Neural cell (in vitro differentiated cells): Measurements from ENCODE around the gene BLOC1S3. TPM values are rescaled to one million over a fixed set of nuclear protein-coding genes. Genes with fewer than 3 reads are reported as not detected.

Source experiments
- H2AFZ ChIP-seq: fragments of 200-600, 300-800 bp; sonication (generic), shearing (Covaris generic); 2 replicates; pipeline ENCODE4 v1.6.0; 2014; ENCODE audit warnings: low read depth, mild to moderate bottlenecking, antibody characterized with exemption, low read length, moderate library complexity
- H3F3A ChIP-seq: fragments of 200-600 bp; shearing (Covaris generic); 2 replicates; pipeline ENCODE4 v1.6.1; 2016; ENCODE audit warnings: mild to moderate bottlenecking, moderate library complexity, mixed read lengths, antibody characterized with exemption, low read length; ENCODE audit not compliant: insufficient read depth, poor library complexity, severe bottlenecking
- H3K27ac ChIP-seq: fragments of 200-600, 300-800 bp; sonication (generic), shearing (Covaris generic); 2 replicates; pipeline ENCODE4 v1.5.1; 2014; ENCODE audit warnings: mild to moderate bottlenecking, low read length, moderate library complexity
- H3K27me3 ChIP-seq: fragments of 300-800, 200-600 bp; sonication (generic), shearing (Covaris generic); 2 replicates; pipeline ENCODE4 v1.6.0; 2014; ENCODE audit warnings: mild to moderate bottlenecking, low read depth, low read length, moderate library complexity; ENCODE audit not compliant: insufficient read depth
- H3K36me3 ChIP-seq: fragments of 300-800, 200-600 bp; sonication (generic), shearing (Covaris generic); 2 replicates; pipeline ENCODE4 v1.5.1; 2014; ENCODE audit warnings: mild to moderate bottlenecking, antibody characterized with exemption, low read length, moderate library complexity; ENCODE audit not compliant: insufficient read depth
- H3K4me2 ChIP-seq: fragments of 300-800, 200-600 bp; sonication (generic), shearing (Covaris generic); 2 replicates; pipeline ENCODE4 v1.6.0; 2014; ENCODE audit warnings: mild to moderate bottlenecking, low read length
- H3K4me3 ChIP-seq: fragments of 300-800, 200-600 bp; sonication (generic), shearing (Covaris generic); 2 replicates; pipeline ENCODE4 v1.5.1; 2014; ENCODE audit warnings: mild to moderate bottlenecking, low read length, moderate library complexity
- H3K79me2 ChIP-seq: fragments of 200-600 bp; shearing (Covaris generic); replicated peaks from 2 replicates; pipeline ENCODE4 v1.6.0; 2014; ENCODE audit warnings: mild to moderate bottlenecking, low read length, moderate library complexity; ENCODE audit not compliant: insufficient read depth
- H3K9ac ChIP-seq: fragments of 300-800, 200-600 bp; sonication (generic), shearing (Covaris generic); 2 replicates; pipeline ENCODE4 v1.6.1; 2016; ENCODE audit warnings: mild to moderate bottlenecking, low read length, mixed read lengths
- H3K9me2 ChIP-seq: fragments of 200-600 bp; shearing (Covaris generic); 2 replicates; pipeline ENCODE4 v1.6.1; 2016; ENCODE audit warnings: mild to moderate bottlenecking, low read length, mixed read lengths; ENCODE audit not compliant: insufficient read depth
- H3K9me3 ChIP-seq: fragments of 200-600, 300-800 bp; sonication (generic), shearing (Covaris generic); 2 replicates; pipeline ENCODE4 v1.6.1; 2016; ENCODE audit warnings: mild to moderate bottlenecking, mixed run types, low read length, moderate library complexity, mixed read lengths
- H4K20me1 ChIP-seq: fragments of 200-600 bp; shearing (Covaris generic); 2 replicates; pipeline ENCODE4 v1.6.1; 2016; ENCODE audit warnings: mild to moderate bottlenecking, mixed run types; ENCODE audit not compliant: insufficient read depth
- CTCF ChIP-seq: fragments of 450-650 bp; IDR thresholded peaks from 2 replicates; pipeline ENCODE4 v1.5.1; 2014; ENCODE audit warnings: antibody characterized with exemption, mild to moderate bottlenecking, moderate library complexity; ENCODE audit not compliant: poor library complexity, severe bottlenecking
- EZH2 ChIP-seq: fragments of 200-600, 300-800 bp; shearing (Covaris generic), sonication (generic); IDR thresholded peaks from 2 replicates; pipeline ENCODE4 v1.6.1; 2014; ENCODE audit warnings: antibody characterized with exemption, low read length, borderline replicate concordance, mild to moderate bottlenecking; ENCODE audit not compliant: insufficient read depth, poor library complexity, severe bottlenecking
- MXI1 ChIP-seq: fragments of 450-650 bp; conservative IDR thresholded peaks from 2 replicates; pipeline ENCODE4 v1.6.1; 2014; ENCODE audit warnings: antibody characterized with exemption, mild to moderate bottlenecking; ENCODE audit not compliant: poor library complexity, severe bottlenecking
- POLR2AphosphoS5 ChIP-seq: IDR thresholded peaks from 2 replicates; pipeline ENCODE4 v1.6.1; 2012
- RAD21 ChIP-seq: fragments of 450-650 bp; conservative IDR thresholded peaks from 2 replicates; pipeline ENCODE4 v1.6.1; 2014; ENCODE audit warnings: antibody characterized with exemption, mild to moderate bottlenecking, moderate library complexity
- REST ChIP-seq: IDR thresholded peaks from 2 replicates; pipeline ENCODE4 v1.6.1; 2012; ENCODE audit warnings: borderline replicate concordance
- SMC3 ChIP-seq: fragments of 450-650 bp; conservative IDR thresholded peaks from 2 replicates; pipeline ENCODE4 v1.6.1; 2014; ENCODE audit warnings: antibody characterized with exemption, mild to moderate bottlenecking, moderate library complexity; ENCODE audit not compliant: poor library complexity
- TAF1 ChIP-seq: IDR thresholded peaks from 2 replicates; pipeline ENCODE4 v1.6.1; 2012; ENCODE audit warnings: low read depth
- polyA plus RNA-seq: library from polyadenylated mRNA; depleted of rRNA; stranded (reverse); fragments of >200 nt; gene quantifications from 2 replicates; pipeline ENCODE4 v1.2.3, GENCODE V29; 2014

BLOC1S3 gene
- polyA plus RNA-seq, 1 donor from 2014 or later: 1.8 TPM

GRCh38 chr19:45136507-45137178 lies 41.9 kb upstream of the BLOC1S3 start:
- Histone ChIP-seq H4K20me1 (no peaks in the 10 kb centered on the region), H3K9me3 (no peaks in the 10 kb centered on the region), H3K27me3 (no peaks in the 10 kb centered on the region), H3K4me3 (peak overlapping the region; percentile 24), H3K9ac (no peak overlapping the region), H3K36me3 (no peaks in the 10 kb centered on the region), H3K9me2 (no peaks in the 10 kb centered on the region), H3F3A (no peaks in the 10 kb centered on the region), H3K27ac (peak overlapping the region; percentile 19), H3K4me2 (no peak overlapping the region), H3K79me2 (peaks cover 3% of the 10 kb centered on the region), H2AFZ (no peak overlapping the region)
- TF ChIP-seq EZH2: no peak
- TF ChIP-seq CTCF: no peak
- TF ChIP-seq MXI1: no peak
- TF ChIP-seq RAD21: no peak
- no peak for TF ChIP-seq REST
- no peak for TF ChIP-seq TAF1

- no peak overlapping the region for H2AFZ ChIP-seq
- H3K27ac ChIP-seq: no peak overlapping the region
- no peaks in the 10 kb centered on the region for H3K36me3 ChIP-seq
- no peaks in the 10 kb centered on the region for H3F3A ChIP-seq
- H3K9me3 ChIP-seq: no peaks in the 10 kb centered on the region
- no peak overlapping the region for H3K9ac ChIP-seq
- no peak overlapping the region for H3K4me3 ChIP-seq
- TF ChIP-seq POLR2AphosphoS5 (no peak), SMC3 (no peak), EZH2 (no peak), RAD21 (no peak), MXI1 (no peak)
- H3K9me2 ChIP-seq: no peaks in the 10 kb centered on the region
- no peak overlapping the region for H3K4me2 ChIP-seq
- H3K79me2 ChIP-seq: peaks cover 3% of the 10 kb centered on the region
- H3K27me3 ChIP-seq: no peaks in the 10 kb centered on the region
- H4K20me1 ChIP-seq: no peaks in the 10 kb centered on the region
Observed at GRCh38 chr19:45137179-45137761, 41.3 kb upstream of the BLOC1S3 start.
